Stimulated activated CD4-positive, alpha-beta T cell treated with anti-CD3 and anti-CD28 coated beads, Interleukin-1b, Interleukin-23, amount 100 ng/mL, for 24 hours (primary cell): ENCODE measurements around the gene NPAS3.

Experiments used
- DNase-seq, 4 experiments: peaks; one replicate each; pipeline ENCODE4 v3.0.0-alpha.2; 2020; ENCODE audit warnings: low read depth in 4 of 4, low spot score in 1 of 4

Gene NPAS3

DNA sequence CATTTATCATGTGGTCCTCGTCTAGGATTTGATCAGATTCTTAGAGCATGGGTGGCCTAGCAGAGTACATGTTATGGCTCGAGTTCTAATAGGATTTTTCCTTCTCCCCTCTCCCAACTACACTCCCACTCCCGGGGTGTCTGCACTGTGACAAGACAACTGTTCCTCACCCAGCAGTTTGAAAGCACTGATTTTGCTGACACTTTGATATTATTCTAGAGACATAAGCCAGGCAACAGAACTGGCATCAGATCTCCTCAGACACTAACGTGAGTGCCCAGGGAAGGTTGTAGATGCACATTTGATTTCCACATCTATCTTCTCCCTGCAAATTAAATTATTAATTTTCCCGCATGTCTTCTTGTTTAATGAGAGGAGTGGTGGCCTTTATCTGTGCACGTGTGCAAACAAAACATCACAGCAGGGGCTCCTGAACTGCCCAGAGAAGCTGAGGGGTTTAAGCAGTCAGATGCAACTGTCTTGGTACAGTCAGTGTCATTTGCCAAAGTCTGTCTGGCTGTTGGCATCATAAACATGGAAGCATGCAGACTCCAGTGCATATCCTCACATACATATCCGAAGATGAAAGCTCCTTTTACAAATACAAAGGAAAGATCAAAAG, 491.8 kb downstream of the NPAS3 start:
- DNase-seq = no peak

GRCh38 chr14:33432407-33433023, 493.8 kb downstream of the NPAS3 start:
- no peak for DNase-seq

DNA sequence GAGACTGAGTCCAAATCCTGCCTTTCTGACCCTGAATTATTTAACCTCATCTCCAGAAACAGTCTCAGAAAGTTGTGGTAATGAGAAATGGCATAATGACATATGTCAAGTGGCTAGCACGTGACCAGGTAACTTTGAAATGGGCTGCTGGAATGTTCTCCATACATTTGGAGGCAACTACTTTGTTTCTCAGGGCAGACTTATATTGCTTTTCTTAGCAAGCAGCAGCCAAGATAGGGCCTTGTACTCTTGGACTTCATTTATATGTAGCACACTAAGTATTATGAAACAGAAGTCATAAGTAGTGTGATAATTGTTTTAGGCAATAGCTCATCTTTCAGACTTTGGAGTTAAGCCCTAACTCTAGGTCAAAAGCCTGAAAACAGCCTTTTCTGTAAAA, 494.7 kb downstream of the NPAS3 start:
- DNase-seq = no peak

DNA sequence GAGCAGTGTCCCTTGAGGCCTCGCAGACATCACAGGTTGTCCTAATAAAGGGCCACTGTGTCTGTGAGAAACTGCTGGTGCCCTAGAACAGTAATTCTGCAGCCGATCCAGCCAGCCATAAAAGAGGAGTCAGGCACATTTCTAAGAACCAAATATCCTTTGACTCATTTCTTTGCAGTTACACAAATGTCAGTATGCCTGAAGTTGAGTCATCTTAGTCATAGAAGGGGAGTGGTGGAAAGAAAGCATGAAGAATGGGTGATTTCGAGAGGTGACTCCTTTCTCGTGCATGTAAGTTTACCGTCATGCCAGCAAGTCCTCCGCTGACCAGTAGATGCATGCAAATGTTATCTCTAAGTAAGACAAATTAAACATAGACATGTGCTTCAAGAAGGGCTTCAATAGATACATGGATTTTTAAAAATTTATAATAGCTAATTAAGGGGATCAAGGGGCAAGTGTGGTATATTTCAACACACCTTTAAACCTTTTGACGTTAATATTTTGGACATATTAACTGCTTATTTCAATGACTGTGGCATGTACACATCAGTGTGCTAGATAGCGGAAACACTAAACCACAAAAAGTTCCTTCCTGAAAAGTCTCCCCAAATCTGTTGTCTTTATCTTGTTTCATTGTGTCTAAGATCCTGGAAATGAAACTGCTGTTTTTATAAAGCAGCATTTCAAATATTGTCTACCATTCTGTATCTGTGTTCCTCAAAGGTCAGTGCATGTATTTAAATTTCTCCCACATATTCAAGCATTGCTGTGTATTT, 497.4 kb downstream of the NPAS3 start:
- no peak for DNase-seq

DNA sequence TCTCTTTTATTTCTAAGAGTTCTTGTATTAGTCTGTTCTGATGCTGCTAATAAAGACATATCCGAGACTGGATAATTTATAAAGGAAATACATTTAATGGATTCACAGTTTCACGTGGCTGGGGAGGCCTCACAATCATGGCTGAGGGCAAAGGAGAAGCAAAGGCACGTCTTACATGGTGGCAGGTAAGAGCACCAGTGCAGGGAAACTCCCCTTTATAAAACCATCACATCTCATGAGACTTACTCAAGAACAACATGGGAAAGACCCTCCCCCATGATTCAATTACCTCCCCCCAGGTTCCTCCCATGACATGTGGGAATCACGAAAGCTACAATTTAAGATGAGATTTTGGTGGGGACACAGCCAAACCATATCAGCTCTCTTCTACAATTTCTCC, 503.0 kb downstream of the NPAS3 start:
- no peak for DNase-seq

DNA sequence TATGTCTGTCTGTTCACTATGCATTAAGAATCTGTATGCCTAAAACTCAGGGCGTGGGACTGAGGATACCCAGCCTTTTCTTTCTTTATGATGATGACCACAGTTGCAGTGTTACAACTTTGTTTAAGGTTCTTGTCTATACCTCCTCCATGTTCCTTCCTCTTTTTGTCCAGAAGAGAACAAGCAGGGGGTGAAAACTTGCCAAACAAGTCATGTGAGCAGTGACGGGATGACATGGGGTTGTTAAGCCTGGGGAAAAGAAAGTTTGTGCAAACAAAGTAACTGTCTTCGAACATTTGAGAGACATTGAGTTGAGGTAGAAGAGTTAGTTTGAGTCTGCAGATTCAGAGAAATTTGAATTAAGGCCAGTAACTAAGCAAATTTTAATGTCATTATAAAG, 505.5 kb downstream of the NPAS3 start:
- no peak for DNase-seq

DNA sequence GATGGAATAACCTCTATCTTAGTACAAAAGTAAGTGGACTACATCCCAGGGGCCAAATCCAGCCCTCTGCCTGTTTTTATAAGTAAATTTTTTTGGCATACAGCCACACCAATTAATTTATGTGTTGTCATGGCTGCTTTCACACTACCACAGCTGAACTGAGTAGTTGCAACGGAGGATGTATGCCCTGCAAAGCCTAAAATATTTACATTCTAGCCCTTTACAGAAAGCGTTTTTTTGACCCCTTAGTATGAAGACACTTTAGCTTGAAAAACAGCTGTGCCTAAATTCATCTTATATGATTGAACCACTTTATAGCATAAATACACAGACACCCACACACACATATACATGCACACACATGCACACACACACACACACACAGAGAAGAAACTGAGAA, 510.6 kb downstream of the NPAS3 start:
- no peak for DNase-seq

GRCh38 chr14:33449703-33450395, 511.2 kb downstream of the NPAS3 start:
- no peak for DNase-seq

DNA sequence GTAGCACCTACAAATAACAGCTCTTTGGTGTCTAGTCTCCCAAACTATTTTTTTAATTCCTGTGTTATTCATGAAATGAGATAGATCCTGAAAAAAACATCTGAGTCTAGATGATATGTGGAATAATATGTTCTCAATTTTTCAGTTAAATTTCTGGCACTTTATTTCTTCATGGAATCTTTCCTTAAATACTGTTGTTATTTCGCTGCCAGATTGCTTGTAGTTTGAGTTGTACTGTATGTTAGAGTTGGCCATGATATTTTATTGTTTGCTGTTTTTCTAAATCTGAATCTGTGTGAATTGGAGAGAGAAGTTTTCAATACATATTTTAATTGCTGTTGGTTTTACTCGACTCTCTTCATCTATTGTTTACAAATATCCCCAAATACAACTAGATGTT, 511.7 kb downstream of the NPAS3 start:
- no peak for DNase-seq

GRCh38 chr14:33451211-33451610, 512.5 kb downstream of the NPAS3 start:
- DNase-seq = no peak

DNA sequence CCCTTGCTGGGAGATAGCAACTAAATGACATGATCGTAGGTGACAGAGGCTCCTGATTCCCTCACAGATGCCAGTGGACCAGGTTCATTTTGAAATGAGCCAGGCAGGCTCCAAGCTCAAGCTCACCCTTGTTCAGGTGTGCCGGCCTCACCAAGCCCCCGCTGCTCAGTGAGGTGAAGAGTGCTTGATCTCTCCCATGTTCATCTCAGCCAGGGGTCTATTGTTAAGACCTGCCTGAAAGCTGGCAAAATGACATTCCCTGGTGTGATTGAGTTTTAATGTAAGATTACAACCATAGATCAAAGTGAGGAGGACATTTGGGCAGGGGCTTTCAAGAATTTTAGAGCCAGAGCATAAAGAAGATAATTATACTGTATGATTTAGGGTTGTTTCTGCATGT, 514.3 kb downstream of the NPAS3 start:
- no peak for DNase-seq

DNA sequence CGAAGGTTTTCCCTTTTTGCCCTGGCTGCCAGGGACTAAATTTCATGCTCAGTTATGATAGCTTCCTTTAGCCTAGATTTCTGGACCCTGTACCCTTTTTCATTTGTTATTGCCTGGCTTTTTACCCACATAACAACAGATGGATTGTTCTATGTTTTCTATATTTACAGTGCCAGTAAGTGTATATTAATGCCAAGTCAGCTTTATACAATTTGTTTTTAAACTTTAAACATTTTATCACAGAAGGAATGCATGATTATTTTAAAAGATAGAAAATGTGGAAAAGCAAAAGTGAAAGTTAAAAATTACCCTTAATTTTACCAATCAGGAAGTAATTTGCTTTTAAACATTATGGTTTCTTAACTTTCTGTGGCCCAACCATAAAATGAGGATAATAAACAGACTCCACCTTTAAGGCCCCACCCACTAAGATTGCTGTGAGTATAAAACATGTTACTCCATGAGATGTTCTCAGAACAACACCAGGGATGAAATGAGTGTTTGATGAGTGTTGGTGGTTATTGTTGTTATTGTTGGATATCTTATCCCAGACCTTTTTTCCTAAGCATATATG, 515.4 kb downstream of the NPAS3 start:
- no peak for DNase-seq

- no peak for DNase-seq
Observed at GRCh38 chr14:33454707-33455106, 516.0 kb downstream of the NPAS3 start.

DNA sequence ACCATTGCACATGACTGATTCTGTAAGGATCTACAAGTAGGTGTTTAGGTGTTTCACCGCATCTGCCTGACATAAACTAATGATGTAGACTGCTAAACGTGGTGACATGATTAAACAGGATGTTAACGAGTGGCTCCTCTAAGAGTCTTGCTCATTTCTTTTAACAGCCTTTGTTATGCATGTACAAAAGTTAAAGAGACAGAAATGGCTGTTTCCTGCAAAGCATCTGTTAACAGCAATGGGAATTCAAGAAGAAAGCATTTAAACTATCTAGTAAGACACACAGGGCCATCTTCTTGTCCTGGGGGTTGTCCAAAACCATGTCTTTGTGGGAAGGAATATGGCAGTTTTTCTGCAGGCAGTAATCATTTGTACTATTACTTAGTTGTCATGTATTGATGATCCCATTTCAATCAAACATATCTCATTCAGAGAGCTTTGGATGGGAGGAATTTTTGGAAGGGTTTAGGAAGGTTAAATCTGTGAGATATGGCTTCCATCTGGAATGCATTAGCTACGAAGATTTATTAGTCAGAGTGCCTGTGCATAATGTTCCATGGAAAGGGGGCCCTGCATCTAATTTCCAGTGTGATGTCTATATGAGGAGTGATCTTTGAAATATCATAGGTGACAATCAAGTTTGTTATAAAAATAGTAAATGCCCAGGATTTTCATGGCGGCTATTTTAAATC, 517.1 kb downstream of the NPAS3 start:
- no peak for DNase-seq

DNA sequence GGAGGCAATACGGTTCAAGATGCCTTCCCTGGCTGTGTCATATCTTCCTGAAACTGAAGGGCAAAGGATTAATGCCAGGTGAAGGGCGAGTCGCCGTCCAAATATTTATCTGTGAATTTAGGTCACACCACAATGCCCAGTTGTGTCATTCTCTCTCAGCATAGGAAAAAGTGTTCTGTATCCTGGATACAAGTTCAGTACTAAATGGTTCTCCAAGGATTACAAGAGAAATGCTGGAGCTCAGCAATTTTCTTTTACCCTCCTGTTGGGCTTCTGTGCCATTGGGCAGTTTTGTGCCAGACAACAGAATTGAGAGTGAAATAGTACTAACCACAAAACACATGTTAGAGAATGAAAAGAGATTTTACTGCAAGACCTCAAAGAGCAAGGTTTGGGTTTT, 518.3 kb downstream of the NPAS3 start:
- DNase-seq = no peak

DNA sequence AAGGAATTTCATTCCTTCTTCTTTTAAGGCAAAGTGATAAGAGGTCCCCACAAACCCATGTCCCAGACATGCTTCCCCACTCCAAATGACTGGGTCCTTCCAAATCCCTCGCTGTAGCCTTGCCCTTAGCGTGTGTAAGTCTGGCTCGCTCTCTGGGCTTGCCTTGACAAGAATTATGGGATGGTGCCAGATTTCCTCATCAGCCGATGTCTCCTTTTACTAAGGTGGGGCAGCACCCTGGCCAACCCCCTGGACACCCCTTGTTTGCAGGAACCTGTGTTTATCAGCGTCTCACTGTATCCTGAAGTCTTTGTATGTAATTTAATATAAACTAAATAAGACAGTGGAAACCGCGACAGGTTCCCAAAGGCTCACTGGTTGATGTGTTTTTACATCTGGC, 518.9 kb downstream of the NPAS3 start:
- no peak for DNase-seq

- no peak for DNase-seq
Observed at GRCh38 chr14:33460164-33460563, 521.5 kb downstream of the NPAS3 start.

GRCh38 chr14:33461036-33461435, 522.4 kb downstream of the NPAS3 start:
- no peak for DNase-seq

DNA sequence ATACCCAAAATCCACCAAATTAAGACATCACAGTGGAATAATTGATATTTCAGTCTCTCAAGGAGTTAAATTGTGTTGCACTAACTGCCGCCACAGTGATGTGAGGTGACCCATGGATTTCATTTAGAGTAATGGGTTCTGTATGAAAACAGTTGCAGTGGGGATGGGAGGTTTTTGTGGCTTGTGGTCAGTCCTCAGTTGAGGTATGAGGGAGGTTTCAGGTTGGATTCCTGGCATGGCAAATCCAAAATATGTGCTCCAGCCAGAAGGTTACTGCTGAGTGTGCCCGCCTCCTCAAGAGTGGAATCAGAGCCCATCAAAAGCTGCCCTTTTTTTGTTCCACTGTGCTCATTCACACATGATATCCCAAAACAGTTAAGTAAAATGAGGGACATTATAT, 525.1 kb downstream of the NPAS3 start:
- DNase-seq = no peak

GRCh38 chr14:33464254-33464962, 525.7 kb downstream of the NPAS3 start:
- DNase-seq = no peak
